ENCODE results near the gene CES5A. TPM values are rescaled to one million over a fixed set of nuclear protein-coding genes. Genes with fewer than 3 reads are reported as not detected.
"Not testable (repeated sequence)": the region's sequence is repeated elsewhere in the genome, so short reads cannot be mapped to it uniquely, and the experiment has no call there.

The CES5A gene
- total RNA-seq, 1 donor from 2014 or later, result not detected

DNA sequence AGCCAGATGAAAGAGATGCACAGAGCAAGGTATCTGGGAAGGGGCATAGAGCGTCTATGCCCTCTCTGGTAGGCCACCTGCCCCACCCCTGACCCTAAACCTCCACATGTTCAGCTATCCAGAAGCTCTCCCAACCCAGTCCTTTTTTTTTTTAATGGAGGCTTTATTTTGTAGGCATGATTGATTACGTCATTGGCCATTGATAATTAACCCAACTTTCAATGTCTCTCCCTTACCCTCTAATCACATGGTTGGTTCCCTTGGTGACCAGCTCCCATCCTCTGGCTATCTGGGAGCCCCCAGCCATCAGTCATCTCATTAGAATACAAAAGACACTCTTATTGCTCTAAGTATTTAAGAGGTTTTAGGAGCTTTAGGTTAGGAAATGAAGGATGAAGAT is 14.3 kb upstream of the CES5A start:
- intact Hi-C loops (cut with micrococcal nuclease), result no loop called here
- no peak for ATAC-seq
- no peak for DNase-seq

DNA sequence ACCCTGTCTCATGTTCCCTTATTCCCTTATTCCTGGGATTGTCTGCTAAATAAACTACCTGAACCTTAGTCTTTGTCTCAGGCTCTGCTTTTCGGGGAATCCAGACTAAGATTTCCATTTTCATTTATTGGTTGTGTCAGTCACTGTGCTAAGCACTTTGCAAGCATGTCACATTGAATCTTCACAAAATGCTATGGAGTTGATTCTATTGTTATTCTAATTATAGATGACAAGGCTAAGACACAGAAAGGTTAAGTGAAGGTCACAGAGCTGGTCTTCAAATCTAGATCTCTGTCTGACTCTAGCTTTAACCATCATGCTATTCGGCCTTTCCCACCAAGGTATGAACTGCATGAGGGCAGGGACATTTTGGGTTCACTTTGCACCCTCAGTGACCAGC is 13.4 kb upstream of the CES5A start:
- ATAC-seq (no peak), DNase-seq (no peak)
- intact Hi-C loops (cut with micrococcal nuclease), result no loop called here

DNA sequence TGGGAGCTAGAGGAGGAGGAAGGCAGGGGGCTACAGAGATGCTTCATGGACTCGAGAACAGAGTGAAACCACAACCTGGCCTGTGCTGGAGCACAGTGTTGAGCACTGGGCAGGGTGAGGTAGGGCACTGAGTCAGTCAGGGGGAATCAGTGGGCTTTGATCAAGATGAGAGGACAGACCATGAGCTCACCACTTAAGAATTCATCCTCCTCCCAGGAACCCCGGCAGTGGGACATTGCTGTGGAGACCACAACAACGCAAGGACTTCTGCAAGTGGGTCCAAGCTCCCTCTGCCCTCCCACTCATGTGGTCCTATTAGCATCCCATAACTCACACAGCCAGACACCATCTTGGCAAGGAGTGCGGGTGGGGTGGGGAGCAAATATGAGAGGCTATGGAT is 1.7 kb upstream of the CES5A start:
- no peak for DNase-seq
- ATAC-seq, result no peak
- intact Hi-C loops (cut with micrococcal nuclease), result no loop called here

DNA sequence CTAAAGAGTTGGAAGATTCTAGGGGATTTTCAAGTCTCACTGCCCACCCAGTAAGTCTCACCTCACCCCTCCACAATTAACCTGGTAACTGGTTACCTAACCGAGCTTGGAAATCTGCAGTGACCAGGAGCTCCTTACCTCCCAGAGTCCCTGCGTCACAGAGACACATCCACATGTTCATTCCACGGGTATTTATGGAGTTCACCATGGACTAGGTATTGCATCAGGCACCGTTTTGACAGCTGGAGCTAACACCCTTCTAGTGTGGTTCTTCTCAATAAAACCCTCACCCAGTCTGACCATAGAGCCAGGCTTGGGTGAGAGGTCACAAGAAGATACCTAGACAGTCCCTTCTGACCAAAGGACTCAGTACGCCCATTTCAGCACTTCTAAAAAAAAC is 2.1 kb downstream of the CES5A start:
- DNase-seq, result no peak
- intact Hi-C loops (cut with micrococcal nuclease), result no loop called here
- no peak for ATAC-seq

DNA sequence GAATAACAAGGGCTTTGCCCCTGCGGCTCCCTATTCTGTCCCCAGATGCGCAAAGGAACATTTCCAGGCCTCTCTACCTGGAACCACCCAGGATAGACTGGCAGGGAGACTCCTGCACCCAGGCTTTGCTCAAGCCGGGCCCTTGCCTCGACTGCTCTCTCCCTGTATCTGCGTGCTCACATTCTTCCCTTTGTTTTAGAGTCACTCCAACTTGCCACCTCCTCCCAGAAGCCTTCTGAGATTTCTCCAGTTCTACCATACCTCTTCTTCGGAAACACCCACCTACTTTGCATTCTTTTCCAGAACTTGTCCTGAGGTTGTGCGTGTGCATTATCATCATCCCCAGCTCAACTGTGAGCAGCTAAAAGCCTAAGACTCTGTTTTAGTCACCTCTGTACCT is 3.0 kb downstream of the CES5A start:
- DNase-seq (no peak), ATAC-seq (no peak)
- intact Hi-C loops (cut with micrococcal nuclease), result no loop called here

DNA sequence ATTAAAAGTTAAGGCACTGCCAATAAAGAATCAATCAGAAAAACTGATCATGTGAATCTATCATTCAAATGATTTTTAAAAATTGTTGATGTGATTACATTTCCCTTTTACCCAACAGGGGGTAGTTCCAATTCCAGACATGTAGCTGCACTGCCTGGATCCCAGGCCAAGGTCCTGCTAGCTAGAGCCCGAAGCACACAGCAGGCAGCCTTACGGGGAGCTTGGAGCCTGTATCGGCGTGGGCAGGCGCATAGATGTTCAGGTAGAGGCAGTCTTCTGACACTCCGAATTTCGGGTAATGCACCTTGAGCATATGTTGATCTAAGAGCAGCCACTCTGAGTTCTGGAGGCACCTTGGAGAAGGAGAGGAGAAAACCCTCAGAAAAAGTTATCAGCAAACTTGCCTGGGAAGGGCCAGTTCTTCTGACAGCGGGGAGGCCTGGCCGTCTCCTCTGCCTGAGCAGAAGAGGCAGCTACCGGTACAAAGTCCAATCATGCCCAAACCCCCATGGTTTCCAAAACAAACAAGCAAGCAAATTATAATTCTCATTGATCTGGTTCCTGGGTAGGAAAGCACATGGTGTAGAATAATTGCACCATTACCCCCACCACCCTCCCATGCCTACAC is 3.6 kb downstream of the CES5A start:
- intact Hi-C loops (cut with micrococcal nuclease), result no loop called here
- ATAC-seq, result no peak

DNA sequence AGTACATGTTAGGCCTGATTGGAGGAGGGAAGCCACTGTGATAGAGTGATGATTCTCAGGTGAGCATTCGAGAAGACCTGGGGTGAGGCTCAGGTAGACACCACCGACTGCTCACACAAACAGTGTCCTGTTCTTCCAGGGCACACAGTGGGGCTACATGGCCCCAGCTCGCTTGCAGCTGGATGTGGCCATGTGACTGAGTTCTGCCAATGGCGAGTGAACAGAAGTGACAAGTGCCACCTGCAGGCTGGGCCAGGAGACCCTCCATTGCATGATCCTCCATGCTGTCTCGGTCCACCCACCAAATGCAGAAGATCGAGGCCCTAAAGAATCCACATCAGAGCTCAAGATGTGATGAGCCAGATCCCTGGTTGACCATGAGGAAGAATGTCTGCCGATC is 6.2 kb downstream of the CES5A start:
- DNase-seq, result no peak
- ATAC-seq, result no peak
- intact Hi-C loops (cut with micrococcal nuclease), result no loop called here

More for the DNA sequence above, 3.6 kb downstream of the CES5A start:
- DNase-seq, result no peak

DNA sequence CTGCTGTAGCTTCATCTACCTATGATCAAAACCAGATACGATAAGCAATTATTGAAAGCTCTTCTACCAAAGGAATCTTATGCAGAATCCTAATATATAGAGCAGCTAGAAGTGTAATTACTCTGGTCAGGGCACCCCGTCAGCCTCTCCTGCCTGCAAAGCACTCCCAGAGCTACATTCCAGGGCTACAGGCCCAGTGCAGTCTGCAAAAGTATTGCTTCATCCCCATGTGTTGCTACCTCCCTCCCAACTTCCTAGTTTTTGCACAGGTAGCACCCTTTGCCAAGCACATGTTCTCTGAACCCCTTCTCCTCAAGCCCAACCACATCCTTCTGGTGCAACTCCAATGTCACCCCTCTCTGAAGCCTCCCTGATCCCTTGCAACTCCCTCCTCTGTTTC is 7.0 kb downstream of the CES5A start:
- ATAC-seq (no peak), DNase-seq (no peak)
- intact Hi-C loops (cut with micrococcal nuclease), result no loop called here

DNA sequence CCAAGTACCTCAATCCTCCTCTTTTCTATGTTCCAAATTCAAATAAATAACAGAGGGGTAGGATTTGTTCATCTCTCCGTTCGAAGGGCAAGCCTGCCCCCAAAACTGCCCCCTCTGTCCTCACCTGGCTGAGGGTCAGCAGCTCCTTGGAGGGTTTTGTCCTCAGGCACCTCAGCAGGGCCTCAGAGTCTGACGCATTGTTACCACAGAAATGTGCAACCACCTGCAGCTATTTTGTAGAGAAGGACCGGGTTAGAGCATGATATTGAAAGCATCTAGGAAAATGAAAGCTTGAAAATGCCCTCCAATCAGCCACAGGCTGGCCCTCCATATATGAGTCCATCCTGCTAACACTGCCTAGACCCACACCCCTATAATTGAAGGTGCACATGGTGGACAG is 13.9 kb downstream of the CES5A start:
- DNase-seq (no peak), ATAC-seq (no peak)
- intact Hi-C loops (cut with micrococcal nuclease), result no loop called here

DNA sequence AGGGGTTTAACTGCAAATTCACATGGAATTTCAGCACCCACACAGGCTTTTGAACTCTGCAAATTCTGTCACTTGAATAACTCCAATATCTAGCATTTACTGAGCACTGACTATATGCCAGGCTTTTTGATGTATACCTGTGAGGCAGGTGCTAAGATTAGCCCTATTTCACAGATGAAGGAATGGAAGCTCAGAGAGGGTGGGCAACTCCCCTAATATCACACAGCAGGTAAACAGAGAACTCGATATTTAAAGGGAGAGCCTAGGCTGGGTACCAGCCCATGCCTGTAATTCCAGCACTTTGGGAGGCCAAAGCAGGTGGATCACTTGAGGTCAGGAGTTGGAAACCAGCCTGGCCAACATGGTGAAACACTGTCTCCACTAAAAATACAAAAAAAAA is 17.5 kb downstream of the CES5A start:
- ATAC-seq; DNase-seq; intact Hi-C loops (cut with micrococcal nuclease): not testable (repeated sequence)

DNA sequence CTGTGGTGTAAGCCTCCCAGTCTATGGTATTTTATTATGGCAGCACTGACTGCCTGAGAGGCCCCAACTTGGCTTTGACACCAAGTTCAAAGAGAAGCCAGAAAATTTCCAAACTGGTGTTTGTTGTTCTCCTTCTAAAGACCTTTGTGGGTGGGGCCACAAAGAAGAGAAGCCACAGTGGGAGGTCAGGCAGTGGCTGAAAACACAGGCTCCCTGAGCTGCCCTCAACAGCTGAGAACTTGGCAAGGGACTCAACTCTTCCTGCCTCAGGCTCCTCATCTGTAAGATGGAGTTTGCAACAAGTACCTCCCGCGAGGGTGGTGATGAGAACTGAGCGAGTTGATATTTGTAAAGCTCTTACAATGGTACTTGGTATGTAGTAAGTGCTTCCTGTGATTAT is 18.2 kb downstream of the CES5A start:
- ATAC-seq, result no peak
- DNase-seq, result no peak
- intact Hi-C loops (cut with micrococcal nuclease), result no loop called here

DNA sequence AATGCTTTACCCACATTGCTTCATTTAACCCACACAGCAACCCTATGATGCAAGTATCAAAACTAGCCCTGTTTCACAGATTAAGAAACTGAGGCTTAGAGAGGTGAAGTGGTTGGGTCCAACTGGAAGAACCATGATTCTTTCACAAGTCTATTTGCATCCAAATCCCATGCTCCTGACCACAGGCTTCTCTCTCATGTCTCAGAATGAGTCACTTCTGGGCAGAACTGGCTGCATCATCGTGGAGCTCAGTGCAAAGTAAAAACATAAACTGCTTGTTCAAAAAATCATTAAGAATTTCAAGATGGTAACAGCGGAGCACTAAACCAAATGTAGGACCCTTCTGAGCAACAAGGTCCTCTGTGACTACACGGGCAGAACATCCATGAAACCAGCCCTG is 22.1 kb downstream of the CES5A start:
- intact Hi-C loops (cut with micrococcal nuclease), result no loop called here
- no peak for DNase-seq

DNA sequence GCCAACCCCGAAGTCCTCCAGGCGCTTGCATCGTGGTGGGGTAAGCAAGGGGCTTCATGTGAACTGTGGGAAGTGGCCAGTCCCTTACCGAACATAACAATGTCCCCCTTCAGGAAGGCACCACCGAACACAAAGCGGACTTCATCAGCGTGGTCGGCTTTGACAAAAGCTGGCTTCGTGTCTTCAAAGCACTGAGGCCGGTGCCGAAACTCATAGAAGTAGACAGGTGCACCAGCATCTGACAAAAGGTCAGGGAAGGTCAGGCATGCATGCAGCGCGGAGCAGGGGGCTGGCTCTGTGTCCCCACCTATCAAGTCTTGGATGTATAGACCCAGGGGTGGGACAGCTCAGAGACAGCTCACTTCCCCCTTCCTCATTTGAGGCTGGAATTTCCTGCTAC is 25.6 kb downstream of the CES5A start:
- ATAC-seq (no peak), DNase-seq (no peak)
- intact Hi-C loops (cut with micrococcal nuclease), result loop anchor here (10.0 kb wide), 1 partner anchor 385 kb away; no protein-coding TSS in a partner anchor

More for the DNA sequence above, 22.1 kb downstream of the CES5A start:
- ATAC-seq, result no peak

DNA sequence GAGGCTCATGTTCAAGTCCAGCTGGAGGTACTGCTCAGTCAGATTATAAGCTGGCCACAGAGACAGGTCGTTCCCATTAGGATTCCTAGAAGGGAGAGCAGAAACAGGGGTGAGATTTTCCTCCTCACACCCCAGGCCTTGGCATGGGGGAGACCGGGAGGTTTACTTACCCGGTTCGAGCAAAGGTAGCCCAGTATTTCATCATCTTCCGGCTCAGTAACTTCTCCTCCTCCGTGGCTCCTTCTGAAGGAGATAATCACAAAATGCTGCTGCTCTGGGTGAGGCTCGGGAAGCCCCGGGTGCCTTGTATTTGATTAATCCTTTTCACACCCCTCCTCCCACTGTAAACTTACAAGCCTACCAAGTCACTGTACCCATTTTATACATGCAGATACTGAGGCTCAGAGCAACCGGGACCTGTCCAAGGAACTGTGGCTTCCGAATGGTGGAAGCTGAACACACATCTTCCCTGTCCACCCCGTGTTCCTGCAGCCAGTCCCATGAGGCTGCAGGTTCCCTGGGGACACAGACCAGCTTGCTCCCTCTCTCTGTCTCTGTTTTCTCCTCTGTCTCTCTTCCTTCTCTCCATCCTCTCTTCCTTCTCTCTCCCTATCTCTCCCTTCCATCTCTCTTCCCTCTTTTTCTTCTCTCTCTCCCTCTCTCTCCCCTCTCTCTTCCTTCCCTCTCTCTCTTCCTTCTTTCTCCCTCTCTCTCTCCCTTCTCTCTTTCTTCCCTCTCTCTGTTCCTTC is 28.4 kb downstream of the CES5A start:
- DNase-seq (no peak), ATAC-seq (no peak)
- intact Hi-C loops (cut with micrococcal nuclease), result loop anchor here (10.0 kb wide), 1 partner anchor 382 kb away; no protein-coding TSS in a partner anchor

DNA sequence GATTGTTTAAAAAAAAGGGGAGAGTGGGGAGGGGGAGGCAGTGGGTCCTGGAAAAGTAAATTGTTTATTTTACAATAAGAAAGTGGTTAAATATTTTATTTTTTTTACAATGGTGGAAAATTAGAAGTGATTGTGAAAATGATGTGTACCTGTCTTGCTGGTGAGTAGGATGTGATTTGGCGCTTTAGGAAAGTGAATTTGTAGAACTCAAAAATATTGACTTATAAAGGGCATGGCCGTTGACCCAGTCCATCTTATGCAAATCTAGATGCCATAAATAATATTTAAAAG is 32.1 kb downstream of the CES5A start:
- intact Hi-C loops (cut with micrococcal nuclease), result loop anchor here (10.0 kb wide), 1 partner anchor 378 kb away; no protein-coding TSS in a partner anchor
- DNase-seq, result no peak
- no peak for ATAC-seq

DNA sequence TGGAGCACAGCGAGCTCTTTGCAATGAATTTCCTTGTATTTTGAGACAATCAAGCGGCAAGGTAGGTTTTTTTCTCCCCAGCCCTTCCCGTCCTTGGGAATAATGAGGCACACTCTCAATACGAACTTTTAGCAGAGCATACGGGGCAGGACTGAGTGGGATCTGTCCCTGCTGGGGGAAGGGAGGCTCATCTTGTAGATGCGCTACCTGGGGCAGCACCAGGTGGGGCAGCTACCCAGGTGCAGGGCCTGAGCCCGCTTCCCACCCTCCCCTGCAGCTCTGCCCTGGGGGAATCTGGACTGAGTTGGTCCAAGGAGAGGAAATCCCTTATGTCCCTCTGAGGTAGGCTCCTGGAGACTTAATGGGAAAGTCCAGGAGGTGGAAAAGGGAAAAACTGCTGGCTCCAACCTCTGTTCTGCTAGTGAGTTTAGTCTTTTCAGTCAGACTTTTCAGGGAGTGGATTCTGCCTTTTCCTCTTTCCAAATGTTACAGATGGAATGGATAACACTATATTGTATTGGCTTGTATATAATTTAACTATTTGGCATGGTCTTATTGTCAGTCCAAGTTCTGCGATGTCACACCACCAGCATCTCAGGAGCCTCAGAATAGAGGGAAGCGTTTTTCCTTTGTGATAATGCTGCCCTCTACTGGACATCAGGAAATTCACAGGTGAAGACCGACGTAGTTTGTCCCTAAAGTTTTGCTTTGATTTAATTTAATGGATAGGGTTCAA is 32.6 kb downstream of the CES5A start:
- intact Hi-C loops (cut with micrococcal nuclease), result loop anchor here (10.0 kb wide), 1 partner anchor 378 kb away; no protein-coding TSS in a partner anchor
- DNase-seq (no peak), ATAC-seq (peak; percentile 67)

DNA sequence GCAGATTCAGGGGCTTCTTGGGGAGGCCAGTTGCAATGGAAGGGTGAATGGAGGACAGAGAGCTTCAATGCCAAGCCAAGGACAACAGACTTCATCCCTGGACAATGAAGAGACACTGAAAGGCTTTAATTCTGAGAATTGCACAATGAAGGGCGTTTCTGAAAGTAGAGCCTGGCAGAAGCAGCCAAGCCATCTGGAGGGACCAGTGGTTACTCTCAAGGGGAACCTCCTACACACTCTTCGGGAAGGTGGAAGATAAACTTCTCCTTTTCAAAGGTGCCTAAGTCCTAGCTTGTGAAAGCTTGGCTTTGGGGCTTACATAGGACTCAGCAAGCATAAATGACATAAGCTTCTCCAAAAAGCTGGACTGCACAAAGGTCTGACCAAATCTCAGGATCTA is 36.1 kb downstream of the CES5A start:
- DNase-seq (peak; percentile 30), ATAC-seq (peak; percentile 48)
- intact Hi-C loops (cut with micrococcal nuclease), result no loop called here

DNA sequence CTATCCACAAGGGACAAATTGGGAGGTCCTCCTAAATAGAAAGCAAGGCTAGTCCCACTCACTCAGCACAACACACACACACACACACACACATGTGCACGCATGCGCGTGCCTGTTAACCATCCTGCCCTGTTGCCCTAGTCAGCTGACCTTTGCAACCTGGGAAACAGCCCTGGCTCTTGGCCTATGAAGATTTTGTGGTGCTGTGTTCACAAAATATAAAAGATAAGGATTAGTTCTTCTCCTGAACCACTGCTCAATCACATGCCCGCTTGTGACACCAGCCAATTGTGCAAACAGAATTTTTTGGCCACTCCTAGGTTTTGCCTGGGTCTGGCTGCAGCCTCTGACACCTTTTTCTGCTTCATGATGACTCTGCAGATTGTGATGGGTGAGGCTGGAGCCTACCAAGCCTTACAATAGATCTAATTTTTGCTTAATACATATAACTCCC is 39.0 kb downstream of the CES5A start:
- intact Hi-C loops (cut with micrococcal nuclease), result no loop called here
- peak; percentile 37 for ATAC-seq
- peak; percentile 50 for DNase-seq

DNA sequence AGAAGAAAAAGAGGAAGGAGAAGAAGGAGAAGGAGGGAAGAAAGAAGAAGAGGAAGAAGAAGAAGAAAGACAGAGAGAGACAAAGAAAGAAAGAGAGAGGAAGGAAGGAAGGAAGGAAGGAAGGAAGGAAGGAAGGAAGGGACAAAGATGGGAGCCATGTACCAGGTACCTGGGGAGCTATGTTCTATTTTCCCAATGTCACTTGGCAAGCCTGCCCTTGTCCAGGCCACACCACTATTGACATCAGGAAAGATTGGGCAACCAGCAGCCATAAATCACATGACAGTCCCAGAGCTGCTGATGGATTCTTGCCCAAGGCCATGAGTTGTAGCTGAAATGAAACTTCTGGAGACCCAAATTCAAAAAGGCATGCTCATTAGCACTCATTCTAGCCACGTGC is 39.6 kb downstream of the CES5A start:
- ATAC-seq (peak; percentile 63), DNase-seq (peak; percentile 39)
- intact Hi-C loops (cut with micrococcal nuclease), result no loop called here

DNA sequence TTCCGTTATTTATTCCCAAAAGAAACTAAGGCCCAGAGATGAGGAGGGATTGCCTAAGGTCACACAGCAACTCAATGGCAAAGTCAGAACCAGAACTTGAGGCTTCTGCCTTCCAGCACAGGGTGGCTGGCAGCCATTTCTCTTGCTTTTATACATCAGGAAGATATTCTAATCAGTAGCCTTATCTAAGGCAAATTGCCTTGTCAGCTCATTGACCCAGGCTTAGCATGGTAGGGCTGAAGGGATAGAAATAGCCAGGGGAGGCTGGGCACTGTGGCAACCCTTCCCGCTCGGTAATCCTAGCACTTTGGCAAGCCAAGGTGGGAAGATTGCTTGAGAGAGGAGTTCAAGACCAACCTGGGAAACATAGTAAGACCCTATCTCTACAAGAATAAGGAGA is 40.0 kb downstream of the CES5A start:
- DNase-seq; intact Hi-C loops (cut with micrococcal nuclease); ATAC-seq: not testable (repeated sequence)

All from left ventricle myocardium superior (tissue), 1 donor.